MM.1S (cell line): ENCODE data around the gene NELFA.

Experiments
- DNase-seq: peaks from one replicate; pipeline ENCODE4 v3.0.0-alpha.2; 2015
- H2AFZ ChIP-seq: fragments of 300-600 bp; sonication (generic); 2 replicates; pipeline ENCODE4 v1.6.0; 2016; ENCODE audit warnings: antibody characterized with exemption, low read length
- H3F3A ChIP-seq: fragments of 300-600 bp; sonication (generic); 2 replicates; pipeline ENCODE4 v1.6.1; 2016; ENCODE audit warnings: mild to moderate bottlenecking, antibody characterized with exemption, low read length, moderate library complexity, mixed read lengths; ENCODE audit not compliant: insufficient read depth
- H3K27ac ChIP-seq: fragments of 300-600 bp; sonication (generic); 2 replicates; pipeline ENCODE4 v1.5.1; 2016; ENCODE audit warnings: mild to moderate bottlenecking, low read length
- H3K27me3 ChIP-seq: fragments of 300-600 bp; sonication (generic); replicated peaks from 2 replicates; pipeline ENCODE4 v1.6.0; 2016; ENCODE audit warnings: low read length; ENCODE audit not compliant: insufficient read depth
- H3K36me3 ChIP-seq: fragments of 300-600 bp; sonication (generic); replicated peaks from 2 replicates; pipeline ENCODE4 v1.6.1; 2016; ENCODE audit warnings: mild to moderate bottlenecking, low read length, mixed read lengths; ENCODE audit not compliant: insufficient read depth
- H3K4me1 ChIP-seq: fragments of 300-600 bp; sonication (generic); 2 replicates; pipeline ENCODE4 v1.6.1; 2016; ENCODE audit warnings: low read length, mixed read lengths
- H3K4me2 ChIP-seq: fragments of 300-600 bp; sonication (generic); 2 replicates; pipeline ENCODE4 v1.6.0; 2016; ENCODE audit warnings: low read depth, low read length
- H3K4me3 ChIP-seq: fragments of 300-600 bp; sonication (generic); 2 replicates; pipeline ENCODE4 v1.5.1; 2016; ENCODE audit warnings: low read length, mixed read lengths
- H3K79me2 ChIP-seq: fragments of 300-600 bp; sonication (generic); 2 replicates; pipeline ENCODE4 v1.6.1; 2016; ENCODE audit warnings: mixed run types, low read length, mixed read lengths
- H3K9ac ChIP-seq: fragments of 300-600 bp; sonication (generic); 2 replicates; pipeline ENCODE4 v1.6.1; 2016; ENCODE audit warnings: low read length, mixed read lengths
- H3K9me2 ChIP-seq: fragments of 300-600 bp; sonication (generic); replicated peaks from 2 replicates; pipeline ENCODE4 v1.6.1; 2016; ENCODE audit warnings: mild to moderate bottlenecking, low read length, mixed read lengths; ENCODE audit not compliant: insufficient read depth
- H3K9me3 ChIP-seq: fragments of 300-600 bp; sonication (generic); replicated peaks from 2 replicates; pipeline ENCODE4 v1.6.1; 2016; ENCODE audit warnings: mild to moderate bottlenecking, low read length, mixed read lengths; ENCODE audit not compliant: insufficient read depth
- H4K20me1 ChIP-seq: fragments of 300-600 bp; sonication (generic); 2 replicates; pipeline ENCODE4 v1.6.1; 2016; ENCODE audit warnings: mild to moderate bottlenecking, low read length, moderate library complexity, mixed read lengths; ENCODE audit not compliant: insufficient read depth
- CTCF ChIP-seq: fragments of 300-600 bp; sonication (generic); IDR thresholded peaks from 2 replicates; pipeline ENCODE4 v1.5.1; 2016; ENCODE audit warnings: antibody characterized with exemption, low read length, mixed read lengths
- EZH2 ChIP-seq: fragments of 300-600 bp; sonication (generic); optimal IDR thresholded peaks from 2 replicates; pipeline ENCODE3; 2017; ENCODE audit warnings: low read depth, mild to moderate bottlenecking, antibody characterized with exemption, low read length, mixed read lengths
- EZH2phosphoT487 ChIP-seq: fragments of 300-600 bp; sonication (generic); IDR thresholded peaks from 2 replicates; pipeline ENCODE4 v1.6.1; 2018; ENCODE audit warnings: antibody characterized with exemption, low read length

NELFA gene

GRCh38 chr4:1993169-1993516 is 15.6 kb downstream of the NELFA start:
- H3K36me3 ChIP-seq = no peaks in the 10 kb centered on the region
- peak; percentile 3 for DNase-seq
- H3K9me3 ChIP-seq = no peaks in the 10 kb centered on the region
- no peaks in the 10 kb centered on the region for H3K9me2 ChIP-seq
- no peak for TF ChIP-seq EZH2
- TF ChIP-seq CTCF = no peak
- TF ChIP-seq EZH2phosphoT487 = no peak
- no peak overlapping the region for H3K4me2 ChIP-seq
- no peaks in the 10 kb centered on the region for H3K27me3 ChIP-seq
- no peaks in the 10 kb centered on the region for H3K4me1 ChIP-seq
- peaks cover 79% of the 10 kb centered on the region for H3K79me2 ChIP-seq
- H3K9ac ChIP-seq = no peak overlapping the region
- H3K4me3 ChIP-seq = no peak overlapping the region
- no peak overlapping the region for H2AFZ ChIP-seq
- no peak overlapping the region for H3K27ac ChIP-seq
- no peaks in the 10 kb centered on the region for H4K20me1 ChIP-seq
- H3F3A ChIP-seq = no peaks in the 10 kb centered on the region

GRCh38 chr4:1992468-1993168 is 16.2 kb downstream of the NELFA start:
- Histone ChIP-seq H3K27me3 (no peaks in the 10 kb centered on the region), H3K4me3 (no peak overlapping the region), H3K36me3 (no peaks in the 10 kb centered on the region), H3K4me1 (no peaks in the 10 kb centered on the region), H3K79me2 (peaks cover 74% of the 10 kb centered on the region), H3K9me2 (no peaks in the 10 kb centered on the region), H3K4me2 (no peak overlapping the region), H3K9ac (no peak overlapping the region), H3F3A (no peaks in the 10 kb centered on the region), H3K9me3 (no peaks in the 10 kb centered on the region), H3K27ac (no peak overlapping the region), H4K20me1 (no peaks in the 10 kb centered on the region), H2AFZ (no peak overlapping the region)
- no peak for TF ChIP-seq EZH2phosphoT487
- TF ChIP-seq EZH2 = no peak
- TF ChIP-seq CTCF = no peak
- no peak for DNase-seq

- no peak for DNase-seq
- H2AFZ ChIP-seq = no peak overlapping the region
- no peaks in the 10 kb centered on the region for H4K20me1 ChIP-seq
Observed at GRCh38 chr4:1991596-1992434, 17.0 kb downstream of the NELFA start.

More at GRCh38 chr4:1991596-1992434, 17.0 kb downstream of the NELFA start:
- H3K4me1 ChIP-seq = no peaks in the 10 kb centered on the region
- H3K79me2 ChIP-seq = peaks cover 66% of the 10 kb centered on the region
- H3K4me2 ChIP-seq = no peak overlapping the region
- H3K9me3 ChIP-seq = no peaks in the 10 kb centered on the region
- H3K36me3 ChIP-seq = no peaks in the 10 kb centered on the region
- H3F3A ChIP-seq = no peaks in the 10 kb centered on the region
- TF ChIP-seq EZH2 = no peak
- TF ChIP-seq EZH2phosphoT487 = no peak
- TF ChIP-seq CTCF = no peak
- H3K27me3 ChIP-seq = no peaks in the 10 kb centered on the region
- H3K9ac ChIP-seq = no peak overlapping the region
- no peaks in the 10 kb centered on the region for H3K9me2 ChIP-seq
- H3K4me3 ChIP-seq = no peak overlapping the region
- no peak overlapping the region for H3K27ac ChIP-seq
